Activated effector memory CD4-positive, alpha-beta T cell treated with anti-CD3 and anti-CD28 coated beads, Interleukin-2, amount 50 U/mL, for 16 hours (primary cell): Measurements from ENCODE around the gene ROR2.
"Not testable (repeated sequence)": the region's sequence is repeated elsewhere in the genome, so short reads cannot be mapped to it uniquely, and the experiment has no call there.

Experiments
- DNase-seq: peaks from one replicate; pipeline ENCODE4 v3.0.0-alpha.2; 2020

ROR2 gene

GRCh38 chr9:91659529-91660495 is 290.2 kb downstream of the ROR2 start:
- DNase-seq: no peak

- DNase-seq: no peak
Measured at GRCh38 chr9:91658513-91659105, 291.4 kb downstream of the ROR2 start.

GRCh38 chr9:91657501-91657900 is 292.5 kb downstream of the ROR2 start:
- DNase-seq: no peak

- DNase-seq: no peak
Measured at GRCh38 chr9:91655658-91656057, 294.4 kb downstream of the ROR2 start.

- DNase-seq: no peak
Measured at GRCh38 chr9:91655215-91655614, 294.8 kb downstream of the ROR2 start.

GRCh38 chr9:91654527-91654926 is 295.5 kb downstream of the ROR2 start:
- DNase-seq: no peak

GRCh38 chr9:91647371-91647770 is 302.7 kb downstream of the ROR2 start:
- no peak for DNase-seq

GRCh38 chr9:91646702-91647101 is 303.3 kb downstream of the ROR2 start:
- no peak for DNase-seq

- no peak for DNase-seq
Measured at GRCh38 chr9:91644433-91644832, 305.6 kb downstream of the ROR2 start.

GRCh38 chr9:91643481-91644077 is 306.4 kb downstream of the ROR2 start:
- DNase-seq: no peak

GRCh38 chr9:91642771-91643170 is 307.3 kb downstream of the ROR2 start:
- no peak for DNase-seq

GRCh38 chr9:91640428-91640827 is 309.6 kb downstream of the ROR2 start:
- no peak for DNase-seq

GRCh38 chr9:91639054-91639453 is 311.0 kb downstream of the ROR2 start:
- DNase-seq: no peak

GRCh38 chr9:91634832-91635231 is 315.2 kb downstream of the ROR2 start:
- DNase-seq: not testable (repeated sequence)

- DNase-seq: no peak
Measured at GRCh38 chr9:91629718-91630117, 320.3 kb downstream of the ROR2 start.

GRCh38 chr9:91628892-91629291 is 321.1 kb downstream of the ROR2 start:
- DNase-seq: no peak

- no peak for DNase-seq
Measured at GRCh38 chr9:91625331-91625730, 324.7 kb downstream of the ROR2 start.

GRCh38 chr9:91623004-91623403 is 327.0 kb downstream of the ROR2 start:
- no peak for DNase-seq

- not testable (repeated sequence) for DNase-seq
Measured at GRCh38 chr9:91622121-91622520, 327.9 kb downstream of the ROR2 start.

GRCh38 chr9:91614044-91614443 is 336.0 kb downstream of the ROR2 start:
- not testable (repeated sequence) for DNase-seq

GRCh38 chr9:91611582-91611981 is 338.4 kb downstream of the ROR2 start:
- no peak for DNase-seq

- no peak for DNase-seq
Measured at GRCh38 chr9:91606255-91606995, 343.6 kb downstream of the ROR2 start.
